Panc1 (cell line): Measurements from ENCODE around the gene HS6ST3. TPM values are rescaled to one million over a fixed set of nuclear protein-coding genes. Genes with fewer than 3 reads are reported as not detected.

Experiments used
- ATAC-seq: fragments of 200-7000 bp; cut with Tn5 transposase; 2 replicates; pipeline ENCODE4 v1.9.1; 2020; ENCODE audit warnings: mild to moderate bottlenecking, moderate library complexity
- BruUV-seq: library from RNA; stranded (reverse); fragments of 400-500 nt; replicated peaks from 2 replicates; lab custom pipeline; 2021; lab: Mats Ljungman, UMichigan
- CTCF ChIA-PET: fragments of 300-600 bp; sonication (Branson Sonifier 250); formaldehyde crosslinking; loops from one replicate; lab custom pipeline; 2022; ENCODE audit warnings: antibody characterized with exemption; lab: Charles Lee
- POLR2A ChIA-PET: fragments of 300-600 bp; sonication (Branson Sonifier 250); formaldehyde crosslinking; loops from one replicate; lab custom pipeline; 2022; ENCODE audit warnings: antibody characterized with exemption; lab: Charles Lee
- DNase-seq: peaks from one replicate; pipeline ENCODE4 v3.0.0-alpha.2; 2010; ENCODE audit warnings: low read depth, low spot score
- H3K27ac ChIP-seq: 2 replicates; pipeline ENCODE4 v1.5.1; 2011; ENCODE audit warnings: mild to moderate bottlenecking, low read length, inconsistent platforms
- H3K27me3 ChIP-seq: fragments of 200-500 bp; sonication (Bioruptor generic); 2 replicates; pipeline ENCODE4 v1.6.0; 2014; ENCODE audit warnings: low read length, inconsistent platforms; ENCODE audit not compliant: control insufficient read depth, insufficient read depth
- H3K36me3 ChIP-seq: fragments of 200-500 bp; sonication (Bioruptor generic); 2 replicates; pipeline ENCODE4 v1.5.1; 2014; ENCODE audit warnings: inconsistent platforms, mild to moderate bottlenecking, low read length, moderate library complexity; ENCODE audit not compliant: control insufficient read depth, insufficient read depth
- H3K4me1 ChIP-seq: 2 replicates; pipeline ENCODE4 v1.5.1; 2011; ENCODE audit warnings: inconsistent platforms, mild to moderate bottlenecking, low read length, moderate library complexity; ENCODE audit not compliant: control insufficient read depth, insufficient read depth
- H3K4me3 ChIP-seq, 2 experiments: 2 replicates each; pipeline ENCODE4 v1.5.1; 2011 to 2012; ENCODE audit warnings: low read depth in 2 of 2, low read length in 2 of 2, mild to moderate bottlenecking in 2 of 2, inconsistent platforms in 1 of 2, moderate library complexity in 1 of 2
- H3K9me3 ChIP-seq: fragments of 200-500 bp; sonication (Bioruptor generic); 2 replicates; pipeline ENCODE4 v1.5.1; 2014; ENCODE audit warnings: low read depth, mild to moderate bottlenecking, inconsistent platforms, low read length, moderate library complexity; ENCODE audit not compliant: control insufficient read depth, insufficient read depth
- POLR2AphosphoS5 ChIP-seq: IDR thresholded peaks from 2 replicates; pipeline ENCODE4 v1.6.1; 2012; ENCODE audit warnings: mild to moderate bottlenecking, low read depth, low read length, moderate library complexity
- SIN3A ChIP-seq: IDR thresholded peaks from 2 replicates; pipeline ENCODE4 v1.6.1; 2012; ENCODE audit warnings: low read depth, mild to moderate bottlenecking, low read length, moderate library complexity, borderline replicate concordance; ENCODE audit not compliant: insufficient read depth
- TCF7L2 ChIP-seq: IDR thresholded peaks from 2 replicates; pipeline ENCODE4 v1.6.1; 2011; ENCODE audit warnings: mild to moderate bottlenecking, low read depth, low read length, inconsistent platforms
- in situ Hi-C: cut with HindIII; loops from 2 replicates; pipeline ENCODE4 v1.10.0; 2016; ENCODE audit warnings: low sequenced_read_pairs, low pct_unique_long_range_greater_than_20kb
- intact Hi-C: fragments of 100-400 bp; cut with micrococcal nuclease; formaldehyde crosslinking; loops from one replicate; pipeline ENCODE4 v1.10.0; 2022; ENCODE audit not compliant: unreplicated experiment
- total RNA-seq: library from RNA; stranded (reverse); gene quantifications from one replicate; pipeline ENCODE4 v1.2.1, GENCODE V29; 2021; ENCODE audit not compliant: unreplicated experiment
- TF ChIP-seq, protein P1 (sequence below), 2 experiments: IDR thresholded peaks; 2 replicates each; pipeline ENCODE4 v1.6.1; 2011 to 2012; ENCODE audit warnings: low read depth in 2 of 2, control low read depth in 1 of 2, low read length in 1 of 2, mild to moderate bottlenecking in 1 of 2, moderate library complexity in 1 of 2; ENCODE audit not compliant: insufficient read depth in 1 of 2

HS6ST3 gene
- total RNA-seq, 1 experiment from 2014 or later = 0.13 TPM

GRCh38 chr13:96552559-96552958 is 462.7 kb downstream of the HS6ST3 start:
- H3K27me3 ChIP-seq = no peaks in the 10 kb centered on the region
- no peaks in the 10 kb centered on the region for H3K4me1 ChIP-seq
- ChIA-PET POLR2A (no interaction called here), CTCF (no interaction called here)
- TF ChIP-seq TCF7L2 = no peak
- DNase-seq (no peak), ATAC-seq (no peak)
- in situ Hi-C loops (no loop called here), intact Hi-C loops (no loop called here)
- H3K27ac ChIP-seq = no peak overlapping the region
- H3K36me3 ChIP-seq = no peaks in the 10 kb centered on the region
- no TSS peak for BruUV-seq
- H3K4me3 ChIP-seq = no peak overlapping the region
- H3K9me3 ChIP-seq = no peaks in the 10 kb centered on the region

DNA sequence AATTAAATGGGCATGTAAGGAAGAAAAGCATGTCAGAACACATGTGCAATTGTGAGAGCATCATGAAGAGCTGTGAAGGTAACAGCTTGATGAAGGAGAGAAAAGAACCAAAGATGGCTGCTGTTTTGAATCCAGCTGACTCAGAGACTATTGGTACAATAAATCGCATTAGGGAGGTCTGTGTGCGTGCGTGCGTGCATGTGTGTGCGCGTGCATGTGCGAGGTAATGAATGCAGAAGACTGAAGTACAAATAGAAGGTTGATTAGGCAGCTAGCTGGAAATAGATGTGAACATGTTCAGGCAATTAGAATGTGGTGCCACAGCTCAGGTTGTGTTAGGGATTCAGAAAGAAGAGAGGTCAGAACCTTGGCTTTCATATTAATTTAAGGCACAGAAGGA is 463.9 kb downstream of the HS6ST3 start:
- H3K27me3 ChIP-seq = no peaks in the 10 kb centered on the region
- no peaks in the 10 kb centered on the region for H3K9me3 ChIP-seq
- ATAC-seq (no peak), DNase-seq (no peak)
- POLR2A ChIA-PET = no interaction called here
- TF ChIP-seq POLR2AphosphoS5 (no peak), SIN3A (no peak)
- H3K27ac ChIP-seq = no peak overlapping the region
- no peaks in the 10 kb centered on the region for H3K4me1 ChIP-seq
- no peak overlapping the region for H3K4me3 ChIP-seq
- CTCF ChIA-PET = no interaction called here
- no peaks in the 10 kb centered on the region for H3K36me3 ChIP-seq
- in situ Hi-C loops = no loop called here
- BruUV-seq = no TSS peak
- intact Hi-C loops = no loop called here

DNA sequence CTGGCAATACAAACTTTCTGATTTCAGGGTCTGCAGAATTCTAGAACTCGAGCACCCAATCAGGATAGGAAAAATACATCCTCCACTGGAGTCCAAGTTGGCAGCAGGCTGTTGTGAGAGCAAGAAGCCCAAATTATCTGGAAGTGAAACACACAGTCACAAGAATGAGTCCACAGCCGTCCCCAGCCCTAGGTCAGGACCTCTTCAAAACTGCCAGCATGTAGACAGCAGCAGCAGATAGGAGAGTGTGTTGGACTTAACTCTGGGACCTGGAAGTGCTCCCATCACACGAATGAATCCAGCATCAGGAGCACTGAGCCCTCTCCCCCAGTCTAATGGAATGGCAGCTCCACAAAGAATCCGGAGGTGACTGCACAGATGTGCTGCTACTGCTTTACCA is 483.7 kb downstream of the HS6ST3 start:
- POLR2A ChIA-PET = no interaction called here
- BruUV-seq = no TSS peak
- no peak for ATAC-seq
- DNase-seq = no peak
- H3K9me3 ChIP-seq = no peaks in the 10 kb centered on the region
- TF ChIP-seq, protein P1, sequence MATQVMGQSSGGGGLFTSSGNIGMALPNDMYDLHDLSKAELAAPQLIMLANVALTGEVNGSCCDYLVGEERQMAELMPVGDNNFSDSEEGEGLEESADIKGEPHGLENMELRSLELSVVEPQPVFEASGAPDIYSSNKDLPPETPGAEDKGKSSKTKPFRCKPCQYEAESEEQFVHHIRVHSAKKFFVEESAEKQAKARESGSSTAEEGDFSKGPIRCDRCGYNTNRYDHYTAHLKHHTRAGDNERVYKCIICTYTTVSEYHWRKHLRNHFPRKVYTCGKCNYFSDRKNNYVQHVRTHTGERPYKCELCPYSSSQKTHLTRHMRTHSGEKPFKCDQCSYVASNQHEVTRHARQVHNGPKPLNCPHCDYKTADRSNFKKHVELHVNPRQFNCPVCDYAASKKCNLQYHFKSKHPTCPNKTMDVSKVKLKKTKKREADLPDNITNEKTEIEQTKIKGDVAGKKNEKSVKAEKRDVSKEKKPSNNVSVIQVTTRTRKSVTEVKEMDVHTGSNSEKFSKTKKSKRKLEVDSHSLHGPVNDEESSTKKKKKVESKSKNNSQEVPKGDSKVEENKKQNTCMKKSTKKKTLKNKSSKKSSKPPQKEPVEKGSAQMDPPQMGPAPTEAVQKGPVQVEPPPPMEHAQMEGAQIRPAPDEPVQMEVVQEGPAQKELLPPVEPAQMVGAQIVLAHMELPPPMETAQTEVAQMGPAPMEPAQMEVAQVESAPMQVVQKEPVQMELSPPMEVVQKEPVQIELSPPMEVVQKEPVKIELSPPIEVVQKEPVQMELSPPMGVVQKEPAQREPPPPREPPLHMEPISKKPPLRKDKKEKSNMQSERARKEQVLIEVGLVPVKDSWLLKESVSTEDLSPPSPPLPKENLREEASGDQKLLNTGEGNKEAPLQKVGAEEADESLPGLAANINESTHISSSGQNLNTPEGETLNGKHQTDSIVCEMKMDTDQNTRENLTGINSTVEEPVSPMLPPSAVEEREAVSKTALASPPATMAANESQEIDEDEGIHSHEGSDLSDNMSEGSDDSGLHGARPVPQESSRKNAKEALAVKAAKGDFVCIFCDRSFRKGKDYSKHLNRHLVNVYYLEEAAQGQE (IDR thresholded peaks at IDR 0.05; ENCODE audit: insufficient read depth in 1 of 2, low read depth in 2 of 2, low read length in 1 of 2) = no peak
- no peak for TF ChIP-seq SIN3A
- no peaks in the 10 kb centered on the region for H3K27me3 ChIP-seq
- intact Hi-C loops = no loop called here
- H3K36me3 ChIP-seq = no peaks in the 10 kb centered on the region
- H3K27ac ChIP-seq = no peak overlapping the region
- H3K4me1 ChIP-seq = no peaks in the 10 kb centered on the region
- CTCF ChIA-PET = no interaction called here
- in situ Hi-C loops = no loop called here
- no peak overlapping the region for H3K4me3 ChIP-seq
